GM23248 (cell line): ENCODE results near the gene TTC23. TPM values are rescaled to one million over a fixed set of nuclear protein-coding genes. Genes with fewer than 3 reads are reported as not detected.

Experiments
- DNase-seq: peaks from one replicate; pipeline ENCODE4 v3.0.0-alpha.2; 2015
- H2AFZ ChIP-seq: fragments of 200-600 bp; sonication (generic); 2 replicates; pipeline ENCODE4 v1.6.1; 2016; ENCODE audit warnings: antibody characterized with exemption
- H3F3A ChIP-seq: fragments of 200-600 bp; sonication (generic); 2 replicates; pipeline ENCODE4 v1.6.1; 2016; ENCODE audit warnings: mild to moderate bottlenecking, antibody characterized with exemption, mixed run types; ENCODE audit not compliant: insufficient read depth
- H3K27ac ChIP-seq: fragments of 200-600 bp; sonication (generic); 2 replicates; pipeline ENCODE4 v1.5.1; 2016; ENCODE audit warnings: mild to moderate bottlenecking
- H3K27me3 ChIP-seq: fragments of 200-600 bp; sonication (generic); replicated peaks from 2 replicates; pipeline ENCODE4 v1.6.1; 2016; ENCODE audit warnings: mild to moderate bottlenecking; ENCODE audit not compliant: insufficient read depth
- H3K36me3 ChIP-seq: fragments of 200-600 bp; sonication (generic); 2 replicates; pipeline ENCODE4 v1.6.1; 2016; ENCODE audit warnings: low read depth, mild to moderate bottlenecking
- H3K4me1 ChIP-seq: fragments of 200-600 bp; sonication (generic); 2 replicates; pipeline ENCODE4 v1.6.1; 2016; ENCODE audit warnings: mild to moderate bottlenecking; ENCODE audit not compliant: insufficient read depth
- H3K4me2 ChIP-seq: fragments of 200-600 bp; sonication (generic); one replicate; pipeline ENCODE4 v1.6.1; 2016; ENCODE audit warnings: mild to moderate bottlenecking; ENCODE audit not compliant: unreplicated experiment
- H3K4me3 ChIP-seq: fragments of 200-600 bp; sonication (generic); 2 replicates; pipeline ENCODE4 v1.5.1; 2016; ENCODE audit warnings: mild to moderate bottlenecking
- H3K79me2 ChIP-seq: fragments of 200-600 bp; sonication (generic); 2 replicates; pipeline ENCODE4 v1.6.1; 2016; ENCODE audit warnings: mild to moderate bottlenecking; ENCODE audit not compliant: insufficient read depth
- H3K9ac ChIP-seq: fragments of 200-600 bp; sonication (generic); 2 replicates; pipeline ENCODE4 v1.6.1; 2016; ENCODE audit warnings: mild to moderate bottlenecking
- H3K9me2 ChIP-seq: fragments of 200-600 bp; sonication (generic); 2 replicates; pipeline ENCODE4 v1.6.1; 2016; ENCODE audit warnings: mixed run types, mild to moderate bottlenecking, moderate library complexity; ENCODE audit not compliant: insufficient read depth
- H3K9me3 ChIP-seq: fragments of 200-600 bp; sonication (generic); one replicate; pipeline ENCODE4 v1.6.1; 2017; ENCODE audit warnings: low read depth
- H4K20me1 ChIP-seq: fragments of 200-600 bp; sonication (generic); 2 replicates; pipeline ENCODE4 v1.6.0; 2016; ENCODE audit not compliant: insufficient read depth
- EZH2 ChIP-seq: fragments of 200-600 bp; sonication (generic); IDR thresholded peaks from 2 replicates; pipeline ENCODE4 v1.6.1; 2018; ENCODE audit warnings: antibody characterized with exemption, mild to moderate bottlenecking; ENCODE audit not compliant: insufficient read depth, poor library complexity, severe bottlenecking
- EZH2phosphoT487 ChIP-seq: fragments of 200-600 bp; sonication (generic); IDR thresholded peaks from 2 replicates; pipeline ENCODE4 v1.6.1; 2018; ENCODE audit warnings: antibody characterized with exemption, moderate library complexity, mild to moderate bottlenecking, low read depth; ENCODE audit not compliant: insufficient read depth
- WGBS, 2 experiments: methylation state at CpG; one replicate each; pipeline ENCODE4 v1.1.6; 2015 to 2017; ENCODE audit warnings: low lambda C conversion rate in 2 of 2, low coverage in 1 of 2; ENCODE audit errors: missing lambda C conversion rate in 2 of 2; 5-methylcytosine and 5-hydroxymethylcytosine counted together
- in situ Hi-C: fragments of 300-500 bp; cut with MboI; formaldehyde crosslinking; loops from 2 replicates; pipeline ENCODE4 v1.15.0; 2020
- polyA plus RNA-seq: library from polyadenylated mRNA; unstranded; fragments of >200 nt; fragmentation: Nextera tagmentation; extraction: Ambion mirVana; gene quantifications from 2 replicates; pipeline ENCODE4 v1.2.1, GENCODE V29; 2016
- total RNA-seq: library from RNA; depleted of rRNA; stranded (reverse); fragments of >200 nt; shearing (Covaris generic); gene quantifications from 2 replicates; pipeline ENCODE4 v1.2.3, GENCODE V29; 2014

Gene TTC23
- total and polyA plus RNA-seq, 2 experiments from 2014 or later: 10.8 to 18.6 TPM

DNA sequence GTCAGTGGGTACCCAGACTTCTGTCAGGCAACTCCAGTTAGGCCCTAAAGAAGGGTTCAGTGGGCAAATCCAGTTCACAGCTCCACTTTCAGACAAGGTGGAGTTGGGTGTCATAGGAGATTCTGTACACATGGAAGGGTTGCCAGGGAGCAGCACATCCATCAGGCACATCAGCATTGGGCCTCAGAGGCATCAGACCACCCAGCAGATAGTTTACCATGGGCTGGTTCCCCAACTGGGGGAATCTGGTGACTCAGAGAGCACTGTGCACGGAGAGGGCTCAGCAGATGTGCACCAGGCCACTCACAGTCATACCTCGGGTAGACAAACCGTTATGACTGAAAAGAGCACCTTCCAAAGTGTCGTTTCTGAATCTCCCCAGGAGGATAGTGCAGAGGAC is 117.3 kb downstream of the TTC23 start:
- WGBS, 2 experiments: 81 to 98% methylated on average over 4 of the region's 4 CpGs
- Histone ChIP-seq H3K27ac (no peak overlapping the region), H3K9ac (no peak overlapping the region), H3K36me3 (no peaks in the 10 kb centered on the region), H3K9me3 (no peaks in the 10 kb centered on the region), H3K4me2 (no peak overlapping the region), H3K79me2 (no peaks in the 10 kb centered on the region), H3K9me2 (no peaks in the 10 kb centered on the region), H3K4me3 (no peak overlapping the region), H3F3A (no peaks in the 10 kb centered on the region), H2AFZ (no peak overlapping the region), H3K27me3 (no peaks in the 10 kb centered on the region), H3K4me1 (no peaks in the 10 kb centered on the region), H4K20me1 (no peaks in the 10 kb centered on the region)
- TF ChIP-seq EZH2: no peak
- TF ChIP-seq EZH2phosphoT487: no peak
- in situ Hi-C loops: no loop called here
- no peak for DNase-seq

DNA sequence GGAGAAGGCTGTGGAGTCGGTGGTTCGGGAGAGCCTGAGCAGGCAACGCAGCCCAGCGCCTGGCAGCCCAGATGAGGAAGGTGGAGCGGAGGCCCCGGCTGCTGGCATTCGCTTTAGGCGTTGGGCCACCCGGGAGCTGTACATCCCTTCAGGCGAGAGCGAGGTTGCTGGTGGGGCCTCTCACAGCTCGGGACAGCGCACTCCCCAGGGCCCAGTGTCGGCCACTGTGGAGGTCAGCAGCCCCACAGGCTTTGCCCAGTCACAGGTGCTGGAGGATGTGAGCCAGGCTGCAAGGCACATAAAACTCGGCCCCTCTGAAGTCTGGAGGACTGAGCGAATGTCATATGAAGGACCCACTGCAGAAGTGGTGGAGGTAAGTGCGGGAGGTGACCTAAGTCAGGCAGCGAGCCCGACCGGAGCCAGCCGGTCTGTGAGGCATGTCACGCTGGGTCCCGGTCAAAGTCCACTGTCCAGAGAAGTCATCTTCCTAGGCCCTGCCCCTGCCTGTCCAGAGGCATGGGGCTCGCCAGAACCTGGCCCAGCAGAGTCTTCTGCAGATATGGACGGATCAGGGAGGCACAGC is 117.8 kb downstream of the TTC23 start:
- Histone ChIP-seq H3K27ac (no peak overlapping the region), H3K9ac (no peak overlapping the region), H3K4me1 (no peaks in the 10 kb centered on the region), H3K27me3 (no peaks in the 10 kb centered on the region), H3K4me2 (no peak overlapping the region), H3K9me3 (no peaks in the 10 kb centered on the region), H3K36me3 (no peaks in the 10 kb centered on the region), H3K79me2 (no peaks in the 10 kb centered on the region), H3F3A (no peaks in the 10 kb centered on the region), H3K9me2 (no peaks in the 10 kb centered on the region), H2AFZ (no peak overlapping the region), H3K4me3 (no peak overlapping the region), H4K20me1 (no peaks in the 10 kb centered on the region)
- TF ChIP-seq EZH2: no peak
- no peak for TF ChIP-seq EZH2phosphoT487
- 92 to 94% methylated on average over 24 to 25 of the region's 25 CpGs for WGBS, 2 experiments
- no peak for DNase-seq
- in situ Hi-C loops: no loop called here

DNA sequence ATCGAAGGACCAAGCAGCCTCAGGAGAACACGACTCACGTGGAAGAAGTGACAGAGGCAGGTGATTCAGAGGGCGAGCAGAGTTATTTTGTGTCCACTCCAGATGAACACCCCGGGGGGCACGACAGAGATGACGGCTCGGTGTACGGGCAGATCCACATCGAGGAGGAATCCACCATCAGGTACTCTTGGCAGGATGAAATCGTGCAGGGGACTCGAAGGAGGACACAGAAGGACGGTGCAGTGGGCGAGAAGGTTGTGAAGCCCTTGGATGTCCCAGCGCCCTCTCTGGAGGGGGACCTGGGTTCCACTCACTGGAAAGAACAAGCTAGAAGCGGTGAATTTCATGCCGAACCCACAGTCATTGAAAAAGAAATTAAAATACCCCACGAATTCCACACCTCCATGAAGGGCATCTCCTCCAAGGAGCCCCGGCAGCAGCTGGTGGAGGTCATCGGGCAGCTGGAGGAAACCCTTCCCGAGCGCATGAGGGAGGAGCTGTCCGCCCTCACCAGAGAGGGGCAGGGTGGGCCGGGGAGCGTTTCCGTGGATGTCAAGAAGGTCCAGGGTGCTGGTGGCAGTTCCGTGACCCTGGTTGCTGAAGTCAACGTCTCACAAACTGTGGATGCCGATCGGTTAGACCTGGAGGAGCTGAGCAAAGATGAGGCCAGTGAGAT is 118.5 kb downstream of the TTC23 start:
- Histone ChIP-seq H3K36me3 (no peaks in the 10 kb centered on the region), H3K4me2 (no peak overlapping the region), H3K9me2 (no peaks in the 10 kb centered on the region), H3K4me1 (no peaks in the 10 kb centered on the region), H3K79me2 (no peaks in the 10 kb centered on the region), H3K27ac (no peak overlapping the region), H4K20me1 (no peaks in the 10 kb centered on the region), H2AFZ (no peak overlapping the region), H3K27me3 (no peaks in the 10 kb centered on the region), H3K4me3 (no peak overlapping the region), H3K9ac (no peak overlapping the region), H3K9me3 (no peaks in the 10 kb centered on the region), H3F3A (no peaks in the 10 kb centered on the region)
- TF ChIP-seq EZH2phosphoT487: no peak
- no peak for TF ChIP-seq EZH2
- in situ Hi-C loops: no loop called here
- 95 to 97% methylated on average over 29 to 30 of the region's 30 CpGs for WGBS, 2 experiments
- no peak for DNase-seq

GRCh38 chr15:99130314-99130713 is 119.1 kb downstream of the TTC23 start:
- H4K20me1 ChIP-seq: no peaks in the 10 kb centered on the region
- no peaks in the 10 kb centered on the region for H3K36me3 ChIP-seq
- H3K9me2 ChIP-seq: no peaks in the 10 kb centered on the region
- no peak overlapping the region for H3K9ac ChIP-seq
- no peaks in the 10 kb centered on the region for H3K79me2 ChIP-seq
- H3K9me3 ChIP-seq: no peaks in the 10 kb centered on the region
- in situ Hi-C loops: no loop called here
- H2AFZ ChIP-seq: no peak overlapping the region
- no peaks in the 10 kb centered on the region for H3F3A ChIP-seq
- no peak overlapping the region for H3K27ac ChIP-seq
- WGBS, 2 experiments: 90 to 93% methylated on average over 13 of the region's 13 CpGs
- H3K4me3 ChIP-seq: no peak overlapping the region
- H3K4me1 ChIP-seq: no peaks in the 10 kb centered on the region
- H3K27me3 ChIP-seq: no peaks in the 10 kb centered on the region
- no peak overlapping the region for H3K4me2 ChIP-seq
- TF ChIP-seq EZH2phosphoT487 (no peak), EZH2 (no peak)
- DNase-seq: no peak
